ENCODE measurements around the gene GPAT3.

The GPAT3 gene

DNA sequence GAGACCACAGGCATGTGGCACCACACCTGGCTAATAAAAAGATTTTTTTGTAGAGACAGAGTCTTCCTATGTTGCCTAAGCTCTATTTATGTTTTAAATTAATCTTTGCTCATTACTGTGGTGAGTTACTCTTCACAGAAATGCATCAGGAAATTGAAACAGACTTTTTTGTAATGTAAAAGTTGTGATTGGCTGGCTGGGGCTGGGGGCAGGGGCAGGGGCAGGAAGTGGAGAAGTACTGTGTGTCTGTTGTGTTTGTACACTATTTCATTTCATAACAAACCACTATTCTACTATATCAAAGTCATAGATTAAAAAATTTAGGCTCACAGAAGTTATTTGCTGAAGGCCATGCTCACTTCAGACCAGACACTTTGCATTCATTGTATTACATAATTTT is 31.9 kb upstream of the GPAT3 start:
- TF ChIP-seq, protein P1, sequence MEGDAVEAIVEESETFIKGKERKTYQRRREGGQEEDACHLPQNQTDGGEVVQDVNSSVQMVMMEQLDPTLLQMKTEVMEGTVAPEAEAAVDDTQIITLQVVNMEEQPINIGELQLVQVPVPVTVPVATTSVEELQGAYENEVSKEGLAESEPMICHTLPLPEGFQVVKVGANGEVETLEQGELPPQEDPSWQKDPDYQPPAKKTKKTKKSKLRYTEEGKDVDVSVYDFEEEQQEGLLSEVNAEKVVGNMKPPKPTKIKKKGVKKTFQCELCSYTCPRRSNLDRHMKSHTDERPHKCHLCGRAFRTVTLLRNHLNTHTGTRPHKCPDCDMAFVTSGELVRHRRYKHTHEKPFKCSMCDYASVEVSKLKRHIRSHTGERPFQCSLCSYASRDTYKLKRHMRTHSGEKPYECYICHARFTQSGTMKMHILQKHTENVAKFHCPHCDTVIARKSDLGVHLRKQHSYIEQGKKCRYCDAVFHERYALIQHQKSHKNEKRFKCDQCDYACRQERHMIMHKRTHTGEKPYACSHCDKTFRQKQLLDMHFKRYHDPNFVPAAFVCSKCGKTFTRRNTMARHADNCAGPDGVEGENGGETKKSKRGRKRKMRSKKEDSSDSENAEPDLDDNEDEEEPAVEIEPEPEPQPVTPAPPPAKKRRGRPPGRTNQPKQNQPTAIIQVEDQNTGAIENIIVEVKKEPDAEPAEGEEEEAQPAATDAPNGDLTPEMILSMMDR (IDR thresholded peaks at IDR 0.05; ENCODE audit: extremely low read depth, missing control alignments): no peak
- no peak for DNase-seq (ENCODE audit: low spot score)

DNA sequence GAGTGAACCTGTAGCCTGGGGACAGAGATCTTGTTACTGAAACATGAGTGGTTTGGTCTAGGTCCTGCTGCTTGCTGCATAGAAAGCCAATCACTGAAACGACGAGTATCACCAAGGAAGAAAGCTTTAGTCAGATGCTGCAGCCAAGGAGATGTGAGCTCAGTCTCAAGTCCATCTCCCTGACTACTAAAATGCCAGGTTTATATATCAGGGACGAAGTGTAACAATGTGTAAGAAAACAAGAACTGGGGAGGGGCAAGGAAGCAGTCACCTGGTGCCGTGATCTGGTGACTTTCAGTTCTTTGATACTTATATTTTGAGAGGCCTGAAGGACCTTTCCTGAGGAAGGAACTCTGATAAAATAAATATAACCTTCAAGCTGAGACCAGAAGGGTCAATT is 31.4 kb upstream of the GPAT3 start:
- DNase-seq (ENCODE audit: low spot score): no peak
- TF ChIP-seq, protein P1 (IDR thresholded peaks at IDR 0.05; ENCODE audit: extremely low read depth, missing control alignments): no peak

DNA sequence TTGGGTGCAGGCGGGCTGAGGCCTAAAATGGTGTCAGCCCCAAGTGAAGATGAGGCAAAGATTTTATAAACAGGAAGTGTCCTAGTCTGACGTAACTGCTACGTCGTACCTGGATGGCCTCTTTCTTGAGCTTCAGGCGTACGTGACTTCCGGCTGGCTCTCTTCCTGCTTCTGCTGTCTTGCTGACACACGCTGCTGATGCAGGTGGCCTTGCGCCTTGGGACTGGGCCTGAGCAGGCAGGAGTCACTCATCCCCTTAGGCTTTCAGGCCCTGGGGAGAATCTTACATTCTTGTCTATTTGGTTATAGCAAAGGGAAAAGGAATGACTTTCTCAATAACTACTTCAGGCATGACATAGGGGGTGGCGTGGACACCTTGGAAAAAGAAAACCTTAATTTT is 30.9 kb upstream of the GPAT3 start:
- TF ChIP-seq, protein P1 (IDR thresholded peaks at IDR 0.05; ENCODE audit: extremely low read depth, missing control alignments): no peak
- no peak for DNase-seq (ENCODE audit: low spot score)

DNA sequence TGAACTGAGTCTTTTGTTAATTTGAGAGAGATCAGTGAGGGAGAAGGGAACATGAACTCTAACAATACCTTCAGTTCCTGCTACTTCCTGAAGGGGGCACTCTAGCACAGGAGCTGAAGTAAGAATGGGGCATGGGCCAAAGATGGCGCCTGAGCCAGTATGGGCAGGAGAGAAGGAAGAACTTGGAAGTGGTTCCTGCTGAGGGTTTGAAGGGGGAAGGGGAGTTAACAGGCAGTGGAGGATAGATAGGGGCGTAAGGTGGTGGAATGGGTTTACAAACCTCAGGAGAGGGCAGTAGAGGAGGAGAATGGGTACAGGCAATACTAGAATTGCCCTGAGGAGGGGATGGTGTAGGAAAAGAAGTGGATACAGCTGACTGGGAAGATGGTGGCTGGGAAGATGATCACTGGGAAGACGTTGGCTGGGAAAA is 26.7 kb upstream of the GPAT3 start:
- TF ChIP-seq, protein P1 (IDR thresholded peaks at IDR 0.05; ENCODE audit: extremely low read depth, missing control alignments): peak; percentile 48
- peak; percentile 42 for DNase-seq (ENCODE audit: low spot score)

DNA sequence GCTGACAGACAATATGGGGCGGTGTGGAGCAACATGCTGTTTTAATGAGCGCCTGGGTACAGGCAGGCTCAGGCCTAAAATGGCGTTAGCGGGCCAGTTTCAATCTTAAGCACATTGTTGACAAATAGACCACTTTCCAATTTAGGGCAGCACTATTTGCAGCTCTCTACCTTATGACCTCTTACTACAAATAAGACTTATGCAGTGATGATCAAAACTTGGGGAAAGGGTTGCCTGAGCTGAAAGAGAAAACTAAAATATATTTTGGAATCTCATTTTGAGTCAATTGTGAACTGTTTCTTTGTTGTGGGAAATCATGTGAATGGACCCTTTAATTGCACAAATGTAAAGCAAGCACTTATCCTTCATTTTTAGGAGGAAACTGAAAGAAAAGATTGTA is 25.5 kb upstream of the GPAT3 start:
- no peak for DNase-seq (ENCODE audit: low spot score)
- TF ChIP-seq, protein P1 (IDR thresholded peaks at IDR 0.05; ENCODE audit: extremely low read depth, missing control alignments): no peak

DNA sequence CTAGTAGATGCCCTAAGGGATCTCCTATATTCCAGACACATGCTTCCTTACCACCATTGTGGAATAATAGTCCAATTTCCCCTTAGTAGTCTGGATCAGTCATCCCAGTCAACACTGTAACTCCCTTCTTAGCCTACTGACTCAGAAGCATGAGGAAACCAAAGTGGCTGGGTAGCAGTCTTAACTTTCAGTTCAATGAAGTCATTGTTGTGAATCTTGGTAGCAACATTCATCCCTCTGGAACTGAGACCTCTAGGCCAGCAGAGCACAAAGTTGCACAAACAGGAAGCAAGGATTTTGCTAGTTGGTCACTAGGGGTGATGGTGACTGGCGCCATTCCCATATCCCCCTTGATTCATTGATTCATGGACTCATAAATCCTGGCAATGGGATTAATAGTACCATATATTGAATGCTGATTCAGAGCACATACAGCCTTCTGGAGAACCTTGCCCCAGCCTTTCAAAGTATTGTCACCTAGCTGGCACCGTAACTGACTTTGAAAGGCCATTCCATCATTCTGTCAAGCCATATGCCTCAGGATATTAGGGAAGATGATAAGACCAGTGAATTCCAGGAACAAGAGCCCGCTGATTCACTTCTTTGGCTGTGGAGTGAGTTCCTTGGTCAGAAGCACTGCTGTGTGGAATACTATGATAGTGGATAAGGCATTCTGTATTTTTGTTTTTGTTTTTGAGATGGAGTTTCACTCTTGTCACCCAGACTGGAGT is 19.7 kb upstream of the GPAT3 start:
- TF ChIP-seq, protein P1 (IDR thresholded peaks at IDR 0.05; ENCODE audit: extremely low read depth, missing control alignments): no peak
- DNase-seq (ENCODE audit: low spot score): no peak

DNA sequence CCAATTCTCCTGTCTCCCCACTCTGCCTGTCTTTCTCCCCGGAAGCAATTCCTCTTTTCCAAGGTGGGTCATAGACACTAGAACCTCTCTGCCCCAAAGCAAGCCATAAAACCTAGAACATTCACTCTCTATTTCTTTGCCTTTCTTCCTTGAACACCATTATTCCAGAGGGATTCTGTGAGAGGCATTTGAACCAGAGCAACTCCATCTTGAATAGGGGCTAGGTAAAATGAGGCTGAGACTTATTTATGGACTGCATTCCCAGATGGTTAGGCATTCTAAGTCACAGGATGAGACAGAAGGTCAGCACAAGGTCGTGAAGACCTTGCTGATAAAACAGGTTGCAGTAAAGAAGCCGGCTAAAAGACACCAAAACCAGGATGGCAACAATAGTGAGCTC is 13.7 kb upstream of the GPAT3 start:
- no peak for DNase-seq (ENCODE audit: low spot score)
- TF ChIP-seq, protein P1 (IDR thresholded peaks at IDR 0.05; ENCODE audit: extremely low read depth, missing control alignments): no peak

Data from GM20000 (cell line).